HEK293 (cell line): ENCODE measurements around the gene TYRP1.

Experiments used
- CTCF ChIA-PET: fragments of 350-600 bp; formaldehyde crosslinking; extraction: SDS; loops from one replicate; lab custom pipeline; 2021; ENCODE audit warnings: antibody characterized with exemption; lab: Yijun Ruan, JAX
- POLR2A ChIA-PET: fragments of 300-600 bp; formaldehyde crosslinking; extraction: SDS; loops from one replicate; lab custom pipeline; 2020; ENCODE audit warnings: antibody characterized with exemption, inconsistent platforms; lab: Yijun Ruan, JAX
- H3K27ac ChIP-seq: fragments of 200-500 bp; sonication (Bioruptor generic); 2 replicates; pipeline ENCODE4 v1.5.1; 2014; ENCODE audit warnings: low read depth, low read length, control low read depth, inconsistent platforms; ENCODE audit errors: extremely low read depth
- H3K36me3 ChIP-seq, 2 experiments: fragments of 200-500 bp in 1 of 2; sonication (Bioruptor generic) in 1 of 2; 1 replicate in 1 of 2; 2 replicates in 1 of 2; pipeline ENCODE4 v1.5.1; 2014 to 2017; ENCODE audit warnings: inconsistent platforms in 2 of 2, low read length in 2 of 2; ENCODE audit not compliant: control insufficient read depth in 2 of 2, insufficient read depth in 1 of 2
- H3K4me1 ChIP-seq: fragments of 200-500 bp; sonication (Bioruptor generic); 2 replicates; pipeline ENCODE4 v1.5.1; 2014; ENCODE audit warnings: mild to moderate bottlenecking, low read length, inconsistent platforms; ENCODE audit not compliant: control insufficient read depth, insufficient read depth
- H3K4me3 ChIP-seq: 2 replicates; pipeline ENCODE4 v1.5.1; 2011; ENCODE audit warnings: low read depth, mild to moderate bottlenecking, control low read depth, low read length, moderate library complexity
- H3K9me3 ChIP-seq: fragments of 200-500 bp; sonication (Bioruptor generic); 2 replicates; pipeline ENCODE4 v1.5.1; 2014; ENCODE audit warnings: low read depth, low read length, inconsistent platforms; ENCODE audit not compliant: control insufficient read depth, insufficient read depth
- EGR2 ChIP-seq: fragments of 450-650 bp; formaldehyde crosslinking; IDR thresholded peaks from 2 replicates; pipeline ENCODE4 v1.5.1; 2016; ENCODE audit warnings: low read depth, missing biosample characterization, missing genetic modification characterization
- GLI2 ChIP-seq: fragments of 450-650 bp; formaldehyde crosslinking; IDR thresholded peaks from 2 replicates; pipeline ENCODE4; 2017; ENCODE audit warnings: missing biosample characterization, missing genetic modification characterization, low read depth, borderline replicate concordance
- OSR2 ChIP-seq: fragments of 450-650 bp; formaldehyde crosslinking; IDR thresholded peaks from 2 replicates; pipeline ENCODE4 v1.5.1; 2016; ENCODE audit warnings: missing biosample characterization, missing genetic modification characterization
- SETDB1 ChIP-seq: IDR thresholded peaks from one replicate; pipeline ENCODE4 v1.6.1; 2017; ENCODE audit warnings: mild to moderate bottlenecking, low read length, moderate library complexity, mixed read lengths; ENCODE audit not compliant: insufficient read length
- SP2 ChIP-seq: fragments of 450-650 bp; formaldehyde crosslinking; IDR thresholded peaks from 2 replicates; pipeline ENCODE4 v1.5.1; 2016; ENCODE audit warnings: missing biosample characterization, missing genetic modification characterization
- SP3 ChIP-seq: fragments of 450-650 bp; formaldehyde crosslinking; IDR thresholded peaks from 2 replicates; pipeline ENCODE4 v1.5.1; 2016; ENCODE audit warnings: missing biosample characterization, missing genetic modification characterization
- YY2 ChIP-seq: fragments of 450-650 bp; formaldehyde crosslinking; IDR thresholded peaks from 2 replicates; pipeline ENCODE4 v1.5.1; 2016; ENCODE audit warnings: missing biosample characterization, missing genetic modification characterization
- ZFP41 ChIP-seq: fragments of 450-650 bp; formaldehyde crosslinking; IDR thresholded peaks from 2 replicates; pipeline ENCODE4 v1.5.1; 2016; ENCODE audit warnings: missing biosample characterization, missing genetic modification characterization, borderline replicate concordance
- ZNF266 ChIP-seq: fragments of 450-650 bp; formaldehyde crosslinking; IDR thresholded peaks from 2 replicates; pipeline ENCODE4 v1.5.1; 2016; ENCODE audit warnings: missing biosample characterization, missing genetic modification characterization, low read depth
- ZNF280C ChIP-seq: fragments of 450-650 bp; formaldehyde crosslinking; IDR thresholded peaks from 2 replicates; pipeline ENCODE4 v1.5.1; 2016; ENCODE audit warnings: missing biosample characterization, missing genetic modification characterization
- ZNF302 ChIP-seq: fragments of 450-650 bp; formaldehyde crosslinking; IDR thresholded peaks from 2 replicates; pipeline ENCODE4 v1.5.1; 2016; ENCODE audit warnings: missing biosample characterization, missing genetic modification characterization, low read depth
- ZNF362 ChIP-seq: fragments of 450-650 bp; formaldehyde crosslinking; IDR thresholded peaks from 2 replicates; pipeline ENCODE4 v1.5.1; 2016; ENCODE audit warnings: missing biosample characterization, missing genetic modification characterization
- ZNF530 ChIP-seq: fragments of 450-650 bp; formaldehyde crosslinking; IDR thresholded peaks from 2 replicates; pipeline ENCODE4 v1.5.1; 2016; ENCODE audit warnings: low read depth, missing biosample characterization, missing genetic modification characterization
- ZNF654 ChIP-seq: fragments of 450-650 bp; formaldehyde crosslinking; IDR thresholded peaks from 2 replicates; pipeline ENCODE4 v1.5.1; 2016; ENCODE audit warnings: low read depth, missing biosample characterization, missing genetic modification characterization
- ZNF776 ChIP-seq: fragments of 450-650 bp; formaldehyde crosslinking; IDR thresholded peaks from 2 replicates; pipeline ENCODE4 v1.5.0; 2017; ENCODE audit warnings: missing biosample characterization, missing genetic modification characterization, borderline replicate concordance
- ZSCAN4 ChIP-seq: fragments of 450-650 bp; formaldehyde crosslinking; IDR thresholded peaks from 2 replicates; pipeline ENCODE4 v1.5.1; 2017; ENCODE audit warnings: missing biosample characterization, missing genetic modification characterization
- TF ChIP-seq, protein P1 (sequence below): fragments of 450-650 bp; formaldehyde crosslinking; IDR thresholded peaks from 2 replicates; pipeline ENCODE4 v1.5.1; 2017; ENCODE audit warnings: missing biosample characterization, missing genetic modification characterization

Gene TYRP1

GRCh38 chr9:12666813-12667212 lies 26.4 kb upstream of the TYRP1 start:
- no peak overlapping the region for H3K4me3 ChIP-seq
- TF ChIP-seq ZNF654 (tag by site-specific recombination) (peak; percentile 30), ZNF302 (tag by site-specific recombination) (no peak), ZNF362 (tag by site-specific recombination) (no peak), GLI2 (tag by site-specific recombination) (no peak), SP2 (tag by site-specific recombination) (no peak), EGR2 (tag by site-specific recombination) (no peak), ZSCAN4 (tag by site-specific recombination) (no peak), ZNF776 (tag by site-specific recombination) (no peak)
- TF ChIP-seq, protein P1, sequence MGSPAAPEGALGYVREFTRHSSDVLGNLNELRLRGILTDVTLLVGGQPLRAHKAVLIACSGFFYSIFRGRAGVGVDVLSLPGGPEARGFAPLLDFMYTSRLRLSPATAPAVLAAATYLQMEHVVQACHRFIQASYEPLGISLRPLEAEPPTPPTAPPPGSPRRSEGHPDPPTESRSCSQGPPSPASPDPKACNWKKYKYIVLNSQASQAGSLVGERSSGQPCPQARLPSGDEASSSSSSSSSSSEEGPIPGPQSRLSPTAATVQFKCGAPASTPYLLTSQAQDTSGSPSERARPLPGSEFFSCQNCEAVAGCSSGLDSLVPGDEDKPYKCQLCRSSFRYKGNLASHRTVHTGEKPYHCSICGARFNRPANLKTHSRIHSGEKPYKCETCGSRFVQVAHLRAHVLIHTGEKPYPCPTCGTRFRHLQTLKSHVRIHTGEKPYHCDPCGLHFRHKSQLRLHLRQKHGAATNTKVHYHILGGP (tag by site-specific recombination) = no peak
- H3K27ac ChIP-seq = no peak overlapping the region
- H3K36me3 ChIP-seq = no peaks in the 10 kb centered on the region
- H3K9me3 ChIP-seq = no peaks in the 10 kb centered on the region
- CTCF ChIA-PET = interaction anchor here (0.6 kb wide), 1 partner anchor 152 kb away, joined by 4 read pairs; no protein-coding TSS in a partner anchor
- POLR2A ChIA-PET = no interaction called here
- no peaks in the 10 kb centered on the region for H3K4me1 ChIP-seq

GRCh38 chr9:12667892-12668291 lies 25.3 kb upstream of the TYRP1 start:
- Histone ChIP-seq H3K27ac (no peak overlapping the region), H3K4me3 (no peak overlapping the region), H3K4me1 (no peaks in the 10 kb centered on the region), H3K9me3 (no peaks in the 10 kb centered on the region), H3K36me3 (no peaks in the 10 kb centered on the region)
- ChIA-PET CTCF (interaction anchor here (0.6 kb wide), 1 partner anchor 114 kb away, joined by 3 read pairs; no protein-coding TSS in a partner anchor), POLR2A (no interaction called here)
- TF ChIP-seq ZNF266 (tag by site-specific recombination) (no peak), SETDB1 (no peak), ZFP41 (tag by site-specific recombination) (no peak), YY2 (no peak), ZSCAN4 (tag by site-specific recombination) (no peak), ZNF530 (no peak), OSR2 (tag by site-specific recombination) (no peak), ZNF280C (tag by site-specific recombination) (no peak), SP3 (tag by site-specific recombination) (no peak)
